HG03066 (cell line): ENCODE measurements around the gene APEX1.
"Not testable (repeated sequence)": the region's sequence is repeated elsewhere in the genome, so short reads cannot be mapped to it uniquely, and the experiment has no call there.

Experiments
- ATAC-seq: cut with Tn5 transposase; IDR thresholded peaks from one replicate; pipeline ENCODE4 v1.9.1; 2021; ENCODE audit warnings: low read depth; ENCODE audit not compliant: unreplicated experiment

Gene APEX1

DNA sequence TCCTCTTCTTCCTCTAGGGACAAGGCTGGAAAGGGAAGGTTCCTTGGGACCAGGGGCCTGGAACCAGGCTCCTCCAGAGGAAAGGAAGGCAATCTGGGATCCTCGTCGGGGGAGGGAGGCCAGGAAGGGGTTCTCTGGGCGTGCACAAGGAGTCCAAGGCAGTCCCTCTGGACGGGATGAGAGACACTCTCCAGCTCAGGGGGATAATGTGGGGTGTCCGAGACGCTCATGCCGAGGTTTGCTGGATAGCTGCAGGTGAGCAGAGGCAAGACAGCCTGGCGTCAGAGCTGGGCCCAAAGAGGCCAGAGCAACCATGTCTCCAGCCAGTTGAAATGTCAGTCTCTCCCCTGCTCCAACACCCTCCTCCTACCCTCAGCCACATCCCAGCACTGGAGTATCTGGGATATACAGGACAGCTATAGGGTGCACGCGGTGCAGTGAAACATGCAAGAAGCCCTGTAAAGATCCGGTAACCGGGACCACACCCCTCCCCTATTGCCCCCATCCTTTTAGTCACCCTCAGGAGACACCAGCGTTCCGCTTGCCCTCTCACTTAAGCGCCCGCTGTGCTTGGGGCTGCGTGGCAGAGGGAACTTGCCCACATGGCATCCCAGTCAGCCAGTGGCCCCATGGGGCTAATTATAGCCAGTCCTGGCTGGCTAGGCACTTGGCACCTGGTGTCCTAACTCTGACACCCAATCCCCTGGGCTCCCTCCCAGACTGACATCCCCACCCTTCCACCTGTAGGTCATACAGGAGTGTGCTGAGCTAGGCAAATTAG lies 19.3 kb upstream of the APEX1 start, which contains the start of gene KLHL33:
Gene KLHL33, minus strand, starts transcription at position 585 of the 781 bp plus-strand sequence. Its CDS starts 355 bp downstream, at position 230.
- no peak for ATAC-seq

DNA sequence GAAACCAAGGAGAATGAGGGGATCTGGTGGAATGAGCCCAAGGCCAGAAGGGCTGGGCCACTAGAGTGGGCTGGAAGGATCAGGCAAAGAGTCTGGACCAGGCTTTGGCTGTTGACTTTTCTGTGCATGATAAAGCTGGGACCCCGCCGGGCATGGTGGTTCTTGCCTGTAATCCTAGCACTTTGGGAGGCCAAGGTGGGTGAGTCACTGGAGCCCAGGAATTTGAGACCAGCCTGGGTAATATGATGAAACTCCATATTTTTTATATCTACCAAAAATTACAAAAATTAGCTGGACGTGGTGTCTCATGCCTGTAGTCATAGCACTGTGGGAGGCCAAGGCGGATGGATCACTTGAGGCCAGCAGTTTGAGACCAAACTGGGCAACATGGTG lies 18.7 kb upstream of the APEX1 start:
- no peak for ATAC-seq

DNA sequence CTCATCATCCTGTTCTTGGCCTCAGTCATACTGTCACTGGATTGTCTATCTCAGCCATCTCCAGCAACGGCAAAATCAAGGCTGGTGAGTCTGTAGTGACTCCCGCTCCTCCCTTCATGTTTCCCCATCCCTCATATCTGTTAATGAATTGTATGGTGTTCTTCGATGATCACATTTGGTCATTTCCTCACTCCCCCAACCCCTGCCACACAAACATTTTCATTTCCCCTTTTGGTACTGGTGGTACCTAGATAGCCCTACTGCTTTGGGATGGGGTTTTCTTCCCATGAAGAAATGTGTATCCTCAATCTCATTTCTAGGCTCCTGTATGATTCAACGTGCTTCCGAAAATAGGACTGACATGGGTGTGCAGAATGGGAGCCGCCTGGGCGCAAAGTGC lies 16.4 kb upstream of the APEX1 start:
- ATAC-seq, result no peak

DNA sequence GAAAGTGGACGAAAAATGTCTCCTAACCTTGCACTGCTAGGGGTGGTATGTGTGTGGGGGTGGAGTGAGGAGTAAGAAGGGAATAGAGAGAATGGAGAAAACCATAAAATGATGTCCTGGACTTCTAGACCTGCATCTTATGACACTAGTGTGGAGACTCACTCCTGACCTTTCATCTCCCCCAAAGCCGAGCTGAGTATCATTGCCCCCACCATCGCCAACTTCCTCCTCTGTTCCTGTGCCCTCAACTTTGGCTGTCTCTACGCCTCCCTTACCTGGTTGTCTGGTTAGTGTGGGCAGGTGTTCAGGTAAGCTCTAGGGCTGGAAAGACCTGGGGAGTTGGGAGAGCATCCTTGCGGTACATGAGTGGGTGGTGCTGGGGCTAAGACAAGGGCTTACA lies 14.6 kb upstream of the APEX1 start:
- no peak for ATAC-seq

DNA sequence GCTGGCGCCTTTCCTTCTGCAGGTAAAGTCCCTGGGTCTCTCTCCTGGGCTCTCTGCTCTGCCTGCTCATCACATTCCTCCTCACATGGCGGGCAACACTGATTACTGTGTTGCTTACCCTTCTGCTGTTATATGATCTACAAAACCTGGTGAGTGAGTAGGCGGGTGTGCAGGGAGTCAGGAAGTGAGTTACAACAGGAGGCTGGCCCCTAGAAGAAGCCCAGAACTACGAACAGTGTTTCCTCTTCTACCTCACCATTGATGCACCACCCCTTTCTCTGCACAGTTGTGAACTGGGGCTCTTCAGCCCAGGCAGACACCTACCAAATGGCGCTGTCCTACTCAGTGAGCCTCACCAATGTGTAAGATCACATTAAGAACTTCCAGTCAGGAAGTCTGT lies 14.1 kb upstream of the APEX1 start:
- no peak for ATAC-seq

DNA sequence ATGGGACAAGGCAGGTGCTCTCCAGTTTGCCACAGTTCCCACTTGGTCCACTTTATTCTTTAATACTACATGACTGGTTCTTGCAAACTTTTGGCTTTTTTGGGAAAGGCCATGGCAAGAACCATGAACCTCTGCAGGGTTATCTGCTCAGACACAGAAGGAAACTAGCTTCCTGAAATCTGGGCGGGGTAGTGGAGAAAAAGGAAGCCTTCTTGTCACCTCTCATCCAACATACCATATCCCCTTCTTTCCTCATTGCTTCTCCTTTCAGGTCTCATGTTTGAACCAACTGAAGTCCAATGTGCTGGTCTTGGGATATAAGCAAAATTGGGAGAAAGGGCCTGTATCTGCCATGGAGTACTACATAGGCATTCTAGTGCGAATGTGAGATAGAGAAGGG lies 13.6 kb upstream of the APEX1 start:
- ATAC-seq, result no peak

DNA sequence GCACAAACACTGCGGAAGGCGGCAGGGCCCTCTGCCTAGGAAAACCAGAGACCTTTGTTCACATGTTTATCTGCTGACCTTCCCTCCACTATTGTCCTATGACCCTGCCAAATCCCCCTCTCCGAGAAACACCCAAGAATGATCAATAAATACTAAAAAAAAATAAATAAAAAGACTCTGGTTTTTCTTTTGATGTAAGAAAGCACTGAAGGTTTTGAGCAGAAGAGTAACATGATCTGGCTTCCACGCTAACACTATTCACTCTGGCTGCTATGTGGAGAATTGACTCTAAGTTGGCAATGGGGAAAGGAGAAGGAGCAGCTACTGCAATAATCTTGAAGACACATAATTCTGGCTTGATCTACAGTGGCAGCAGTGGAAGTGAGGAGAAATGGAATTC lies 11.4 kb upstream of the APEX1 start:
- not testable (repeated sequence) for ATAC-seq

DNA sequence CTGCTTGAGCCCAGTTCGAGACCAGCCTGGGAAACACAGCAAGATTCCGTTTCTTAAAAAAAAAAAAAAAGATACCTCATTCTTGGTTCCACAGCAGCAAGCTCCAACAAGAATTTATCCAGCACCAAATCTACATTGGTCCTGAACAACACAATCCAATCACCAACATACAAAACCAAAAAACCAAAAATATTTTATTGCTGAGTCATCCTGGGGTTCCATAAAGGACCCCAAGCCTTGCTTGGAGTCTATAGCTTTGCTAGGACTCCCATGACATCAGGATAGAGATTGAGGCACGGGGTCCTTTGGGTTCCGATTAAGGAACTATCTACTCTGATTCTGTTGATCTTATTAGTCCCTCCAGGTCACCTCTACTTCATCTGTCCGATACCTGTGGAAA lies 8.1 kb upstream of the APEX1 start:
- no peak for ATAC-seq

DNA sequence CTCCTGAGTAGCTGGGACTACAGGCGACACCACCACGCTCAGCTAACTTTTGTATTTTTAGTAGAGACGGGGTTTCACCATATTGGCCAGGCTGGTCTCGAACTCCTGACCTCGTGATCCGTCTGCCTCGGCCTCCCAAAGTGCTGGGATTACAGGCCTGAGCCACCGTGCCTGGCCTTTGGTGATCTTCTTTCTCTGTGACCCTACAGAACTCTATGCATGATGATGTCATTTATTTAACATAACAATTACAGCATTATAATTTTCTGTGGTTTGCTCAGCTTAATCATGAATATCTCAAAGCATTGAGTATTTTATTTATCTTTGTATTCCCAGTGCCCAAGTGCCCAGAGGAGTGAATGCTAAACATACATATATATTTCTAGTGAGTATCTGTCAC lies 2.2 kb upstream of the APEX1 start:
- ATAC-seq, result not testable (repeated sequence)

DNA sequence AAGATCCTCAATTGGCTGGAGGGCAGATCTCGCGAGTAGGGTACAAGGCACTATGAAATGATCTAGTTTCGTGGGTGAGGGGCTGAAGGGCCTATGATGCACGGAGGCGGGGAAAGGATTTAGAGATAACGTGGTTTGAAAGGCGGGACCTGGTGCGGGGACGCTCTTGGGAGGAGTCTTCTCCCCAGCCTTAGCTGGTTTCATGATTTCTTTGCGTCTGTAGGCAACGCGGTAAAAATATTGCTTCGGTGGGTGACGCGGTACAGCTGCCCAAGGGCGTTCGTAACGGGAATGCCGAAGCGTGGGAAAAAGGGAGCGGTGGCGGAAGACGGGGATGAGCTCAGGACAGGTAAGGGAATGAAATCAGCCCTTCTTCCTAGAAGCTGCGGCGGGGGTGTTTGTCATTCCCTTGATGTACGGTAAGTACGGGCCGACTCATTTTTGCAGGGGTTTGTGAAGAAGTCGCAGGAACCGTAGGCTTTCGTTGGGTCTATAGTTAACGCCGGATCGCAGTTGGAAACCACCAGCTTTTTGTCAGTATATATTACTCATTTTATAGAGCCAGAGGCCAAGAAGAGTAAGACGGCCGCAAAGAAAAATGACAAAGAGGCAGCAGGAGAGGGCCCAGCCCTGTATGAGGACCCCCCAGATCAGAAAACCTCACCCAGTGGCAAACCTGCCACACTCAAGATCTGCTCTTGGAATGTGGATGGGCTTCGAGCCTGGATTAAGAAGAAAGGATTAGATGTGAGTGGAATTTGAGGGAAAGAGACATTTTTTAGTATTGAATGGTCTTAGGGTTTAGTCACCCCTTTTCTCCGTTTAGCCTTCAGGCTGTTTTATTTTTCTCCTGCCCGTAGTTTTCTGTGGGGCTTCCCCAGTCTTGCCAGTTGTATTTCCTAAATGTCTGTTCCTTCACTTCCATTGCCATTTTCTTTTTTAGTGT lies 602 bp downstream of the APEX1 start:
- peak; percentile 43 for ATAC-seq

DNA sequence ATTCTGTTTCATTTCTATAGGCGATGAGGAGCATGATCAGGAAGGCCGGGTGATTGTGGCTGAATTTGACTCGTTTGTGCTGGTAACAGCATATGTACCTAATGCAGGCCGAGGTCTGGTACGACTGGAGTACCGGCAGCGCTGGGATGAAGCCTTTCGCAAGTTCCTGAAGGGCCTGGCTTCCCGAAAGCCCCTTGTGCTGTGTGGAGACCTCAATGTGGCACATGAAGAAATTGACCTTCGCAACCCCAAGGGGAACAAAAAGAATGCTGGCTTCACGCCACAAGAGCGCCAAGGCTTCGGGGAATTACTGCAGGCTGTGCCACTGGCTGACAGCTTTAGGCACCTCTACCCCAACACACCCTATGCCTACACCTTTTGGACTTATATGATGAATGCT lies 1.9 kb downstream of the APEX1 start:
- no peak for ATAC-seq

DNA sequence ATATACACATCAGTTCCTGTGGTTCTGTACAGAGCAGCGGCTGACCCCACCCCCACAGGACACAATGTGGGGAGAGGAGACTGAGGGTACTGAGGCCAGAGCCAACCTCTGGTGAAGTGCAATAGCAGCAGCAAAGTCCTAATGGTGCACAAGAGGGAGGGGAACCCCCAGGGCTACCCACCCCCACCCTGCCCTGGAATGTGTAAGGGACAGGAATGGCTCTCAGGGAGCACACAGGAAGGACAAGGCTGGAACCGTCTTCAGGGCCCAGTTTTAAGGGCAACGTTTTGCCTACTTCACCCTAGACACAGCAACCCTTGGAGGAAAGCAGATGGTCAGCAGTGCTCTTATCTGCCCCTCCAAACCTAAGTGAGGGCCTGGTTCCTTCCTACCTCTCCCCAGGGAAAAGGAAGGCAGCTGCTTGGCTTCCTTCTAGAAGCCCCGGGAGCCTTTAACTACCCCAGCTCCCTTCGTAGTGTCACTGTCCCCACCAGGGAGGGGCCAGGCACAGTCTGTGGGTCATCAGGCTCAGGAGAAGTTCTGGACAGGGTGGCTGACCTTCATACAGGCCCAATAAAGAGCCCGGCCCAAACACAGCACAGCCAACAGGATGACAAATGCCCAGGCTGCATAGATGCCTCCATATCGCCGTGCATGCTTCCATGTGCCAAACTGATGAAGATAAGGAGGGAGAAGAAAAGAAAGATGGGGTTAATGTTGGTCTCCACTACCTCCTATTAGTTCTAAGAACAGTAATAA lies 3.2 kb downstream of the APEX1 start:
- no peak for ATAC-seq

DNA sequence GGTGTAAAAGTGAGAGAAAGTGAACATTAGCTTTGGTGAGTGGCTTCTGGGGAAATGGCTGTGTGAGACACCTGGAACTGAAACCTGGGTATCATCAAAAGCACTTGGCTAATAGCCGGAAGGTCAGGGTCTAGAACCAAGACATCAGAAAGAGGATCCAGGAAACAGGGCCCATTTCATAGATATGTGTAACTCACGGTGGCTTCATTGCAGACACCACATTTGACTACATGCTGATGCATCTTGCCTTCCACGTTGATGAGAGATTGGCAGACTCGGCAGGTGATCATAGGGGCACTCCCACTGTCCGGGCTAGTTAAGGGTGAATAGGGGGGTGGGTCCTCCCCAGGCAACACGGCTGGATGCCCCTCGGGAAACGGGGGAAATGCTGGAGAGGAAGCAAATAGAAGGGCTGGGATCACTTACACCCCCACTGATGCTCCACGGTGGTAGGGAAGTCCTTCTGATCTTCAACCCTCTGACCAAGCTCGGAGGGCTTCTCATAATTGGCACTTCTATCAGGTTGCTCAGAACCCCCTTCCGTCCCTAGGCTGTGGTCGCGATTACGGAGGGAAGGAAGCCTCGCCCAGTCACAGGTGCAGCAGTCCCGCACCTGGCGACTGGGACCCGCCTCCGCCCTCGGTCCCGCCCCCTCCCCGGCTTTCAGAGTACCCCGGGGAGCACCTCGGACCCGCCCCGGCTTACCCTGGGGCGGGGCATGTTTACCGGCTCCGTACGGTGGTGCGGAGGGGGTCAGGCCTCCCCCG lies 5.6 kb downstream of the APEX1 start:
- peak; percentile 4 for ATAC-seq

DNA sequence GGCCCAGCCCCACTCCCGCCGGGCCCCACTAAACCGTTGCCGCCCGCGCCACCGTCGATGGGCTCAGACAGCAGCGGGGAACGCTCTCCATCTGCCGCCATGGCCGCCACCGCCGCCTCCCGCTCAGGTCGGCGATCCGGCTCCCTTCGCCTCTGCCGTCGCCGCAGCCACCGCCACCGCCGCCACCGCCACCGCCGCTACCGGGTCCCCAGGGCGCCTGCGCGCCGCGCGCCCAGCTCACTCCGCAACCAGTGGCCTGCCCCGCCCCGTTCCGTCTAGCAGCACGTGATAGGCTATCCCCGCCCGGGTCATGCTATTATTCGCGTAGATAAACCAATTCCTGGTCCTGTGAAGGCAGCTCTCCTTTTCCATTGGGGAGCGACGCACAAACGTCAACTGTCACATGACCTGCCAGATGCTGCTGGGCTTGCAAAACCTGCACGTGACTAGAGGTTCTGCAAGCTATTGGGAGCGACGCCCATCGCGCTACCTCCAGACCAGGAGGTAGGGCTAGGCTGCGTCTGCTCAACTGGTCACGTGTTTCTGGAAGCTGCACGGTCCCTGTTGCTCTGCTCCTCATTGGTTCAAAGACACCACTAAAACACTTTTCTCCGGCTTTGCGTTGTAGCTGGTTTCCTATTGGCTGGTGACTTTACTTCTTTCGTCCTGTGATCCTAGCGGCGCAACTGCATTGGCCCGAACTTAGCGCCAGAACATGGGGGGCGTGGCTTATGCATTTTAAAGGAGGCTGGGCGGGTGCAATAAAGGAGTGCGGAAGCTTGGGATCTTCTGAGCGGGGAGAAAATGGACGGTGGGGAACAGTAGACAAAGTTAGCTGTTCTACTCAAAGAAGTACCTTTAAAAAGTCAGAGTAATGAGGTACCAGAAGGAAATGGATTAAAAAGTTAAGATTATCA lies 6.5 kb downstream of the APEX1 start, which contains the start of gene PIP4P1:
Gene PIP4P1, minus strand, starts transcription at position 210 of the 917 bp plus-strand sequence. Its CDS starts 109 bp downstream, at position 101.
- ATAC-seq, result peak; percentile 92

DNA sequence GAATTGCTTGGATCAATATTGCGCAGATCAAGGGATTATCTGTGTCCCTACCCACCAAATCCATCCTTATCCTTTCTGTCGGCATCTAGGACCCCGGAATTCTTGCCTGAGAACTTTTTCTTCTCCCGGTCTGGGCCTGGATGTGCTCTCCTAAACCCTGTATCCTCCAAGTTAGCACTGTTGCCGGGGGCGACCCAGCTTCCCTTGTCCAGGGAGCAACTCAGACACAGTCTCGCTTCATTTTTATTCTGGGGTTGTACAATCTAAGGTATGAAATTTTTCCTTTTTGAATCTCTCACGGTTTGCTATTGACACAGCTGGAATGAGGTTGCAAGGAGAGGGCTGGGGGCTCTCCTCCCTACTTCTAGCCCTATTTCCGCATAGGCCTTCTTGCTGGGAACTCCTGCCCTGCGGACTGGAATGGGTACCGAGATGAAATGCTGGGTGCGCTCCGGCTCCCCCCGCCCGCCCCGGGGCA lies 13.8 kb downstream of the APEX1 start:
- no peak for ATAC-seq

DNA sequence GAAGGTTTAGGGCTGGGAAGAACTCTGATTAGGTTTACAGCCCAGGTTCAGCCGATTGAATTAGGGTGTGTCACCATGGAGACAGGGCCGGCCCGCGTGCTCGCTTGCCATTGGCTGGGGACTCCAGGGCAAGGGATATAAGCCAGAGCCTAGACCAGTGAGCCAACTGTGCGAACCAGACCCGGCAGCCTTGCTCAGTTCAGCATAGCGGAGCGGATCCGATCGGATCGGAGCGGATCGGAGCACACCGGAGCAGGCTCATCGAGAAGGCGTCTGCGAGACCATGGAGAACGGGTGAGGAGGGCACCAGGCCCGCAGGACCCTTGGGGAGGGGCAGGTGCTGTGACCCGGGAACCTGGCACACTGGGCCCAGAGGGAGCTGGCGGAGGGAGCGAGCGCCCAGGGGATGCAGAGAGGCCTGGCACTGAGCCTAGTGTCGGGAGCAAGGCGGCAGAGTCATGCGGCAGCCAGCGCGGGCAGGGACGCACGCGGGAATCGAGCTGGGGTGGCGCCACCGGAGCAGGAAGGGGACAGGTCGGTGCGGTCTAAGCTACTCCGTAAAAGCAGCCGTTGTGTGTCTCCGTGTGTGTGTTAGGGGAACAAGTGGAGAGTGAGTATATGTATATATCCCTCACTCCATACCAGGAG lies 14.3 kb downstream of the APEX1 start, which contains the start of gene PNP:
Gene PNP, plus strand, starts transcription at position 165 of the 648 bp plus-strand sequence. Its CDS starts 119 bp downstream, at position 284.
- ATAC-seq, result peak; percentile 95

DNA sequence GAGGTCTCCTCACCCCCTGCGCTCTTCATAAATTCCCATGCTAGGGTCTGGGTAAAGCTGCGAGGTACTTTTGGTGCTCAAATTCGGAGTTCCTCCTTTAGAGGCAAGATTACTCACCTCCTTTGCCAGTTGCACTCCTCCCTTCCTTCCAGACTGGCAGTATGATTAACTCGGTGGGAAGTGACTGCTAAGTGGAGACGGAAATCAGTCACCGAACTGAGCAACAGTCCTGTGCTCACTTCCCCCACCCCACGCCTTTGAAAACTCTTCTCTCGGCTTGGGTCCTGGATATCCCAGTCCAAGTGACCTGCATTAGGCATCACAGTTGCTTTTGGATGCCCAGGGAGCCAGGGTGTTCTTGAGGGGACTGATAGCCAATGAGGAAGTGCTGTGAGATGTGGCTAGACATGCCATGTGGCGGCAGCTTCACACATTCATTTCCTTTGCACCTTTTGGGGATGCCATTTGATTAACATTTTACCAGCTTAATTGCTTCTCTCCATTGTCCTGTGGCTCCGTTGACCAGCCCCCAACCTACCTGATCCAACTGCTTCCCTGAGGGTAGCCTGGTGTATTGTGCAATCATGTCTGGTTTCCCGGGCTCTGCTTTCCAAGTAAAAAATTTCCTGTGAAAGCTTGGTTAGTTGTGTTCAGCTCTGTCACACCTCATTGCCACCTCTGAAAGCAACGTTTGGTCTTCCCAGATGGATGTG lies 15.0 kb downstream of the APEX1 start:
- peak; percentile 33 for ATAC-seq

DNA sequence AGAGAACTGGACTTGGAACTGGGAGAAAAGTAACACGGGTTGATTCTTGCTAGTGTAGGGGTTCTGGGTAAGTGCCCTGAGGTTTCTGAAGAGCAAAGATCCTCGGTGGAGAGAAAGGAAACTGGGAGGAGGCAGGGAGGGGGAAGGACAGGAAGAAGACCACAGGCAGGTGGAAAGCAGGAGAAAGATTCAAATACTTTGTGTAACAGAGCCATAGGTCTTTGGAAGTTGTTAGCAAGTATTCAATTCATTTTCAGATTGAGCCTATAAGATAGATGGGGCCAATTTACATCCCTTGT lies 15.5 kb downstream of the APEX1 start:
- ATAC-seq, result no peak
